IMR-90 (cell line): ENCODE results near the gene DOCK4. TPM values are rescaled to one million over a fixed set of nuclear protein-coding genes. Genes with fewer than 3 reads are reported as not detected.

Experiments
- ATAC-seq: fragments of 200-7000 bp; cut with Tn5 transposase; 2 replicates; pipeline ENCODE4 v1.9.1; 2020; ENCODE audit warnings: low read depth, mild to moderate bottlenecking, moderate library complexity
- BruUV-seq: library from RNA; stranded (reverse); fragments of 400-500 nt; replicated peaks from 2 replicates; lab custom pipeline; 2021; lab: Mats Ljungman, UMichigan
- CTCF ChIA-PET: fragments of 300-600 bp; formaldehyde crosslinking; extraction: SDS; loops from one replicate; lab custom pipeline; 2021; ENCODE audit warnings: antibody characterized with exemption; lab: Yijun Ruan, JAX
- POLR2A ChIA-PET: fragments of 300-600 bp; sonication (Branson Sonifier 250); formaldehyde crosslinking; loops from one replicate; lab custom pipeline; 2022; ENCODE audit warnings: antibody characterized with exemption; ENCODE audit not compliant: unreplicated experiment; lab: Charles Lee
- DNase-seq: peaks from one replicate; pipeline ENCODE4 v3.0.0; 2013
- H2AFZ ChIP-seq: replicated peaks from 2 replicates; pipeline ENCODE3; 2013; ENCODE audit warnings: low read length, mild to moderate bottlenecking; ENCODE audit not compliant: poor library complexity
- H2AK5ac ChIP-seq: 2 replicates; pipeline ENCODE4 v1.6.1; 2013; ENCODE audit warnings: low read depth, low read length, inconsistent platforms
- H2AK9ac ChIP-seq: replicated peaks from 2 replicates; pipeline ENCODE3; 2013; ENCODE audit warnings: mild to moderate bottlenecking, low read depth, low read length, moderate library complexity; ENCODE audit not compliant: poor library complexity
- H2BK120ac ChIP-seq: 2 replicates; pipeline ENCODE4 v1.6.1; 2013; ENCODE audit warnings: low read depth, low read length, inconsistent platforms
- H2BK15ac ChIP-seq: 3 replicates; pipeline ENCODE4 v1.6.1; 2013; ENCODE audit warnings: low read depth, low read length, inconsistent platforms
- H2BK20ac ChIP-seq: 2 replicates; pipeline ENCODE4 v1.6.1; 2013; ENCODE audit warnings: low read depth, mild to moderate bottlenecking, inconsistent platforms, low read length, moderate library complexity
- H2BK5ac ChIP-seq: 2 replicates; pipeline ENCODE4 v1.6.1; 2013; ENCODE audit warnings: mild to moderate bottlenecking, low read depth, low read length, inconsistent platforms; ENCODE audit not compliant: poor library complexity, severe bottlenecking
- H3K14ac ChIP-seq: replicated peaks from 2 replicates; pipeline ENCODE4 v1.6.1; 2013; ENCODE audit warnings: low read depth, low read length, inconsistent platforms
- H3K18ac ChIP-seq: 2 replicates; pipeline ENCODE4 v1.6.1; 2013; ENCODE audit warnings: low read depth, low read length, control low read depth
- H3K23ac ChIP-seq: 2 replicates; pipeline ENCODE4 v1.6.1; 2013; ENCODE audit warnings: low read depth, low read length, inconsistent platforms
- H3K27ac ChIP-seq: 2 replicates; pipeline ENCODE4 v1.5.1; 2013; ENCODE audit warnings: mild to moderate bottlenecking, control low read depth, low read length; ENCODE audit not compliant: insufficient read depth
- H3K27me3 ChIP-seq: 2 replicates; pipeline ENCODE4 v1.6.1; 2013; ENCODE audit warnings: low read length; ENCODE audit not compliant: control insufficient read depth, insufficient read depth
- H3K36me3 ChIP-seq: 2 replicates; pipeline ENCODE4 v1.6.1; 2013; ENCODE audit warnings: low read length, mixed read lengths; ENCODE audit not compliant: control insufficient read depth, insufficient read depth
- H3K4ac ChIP-seq: 2 replicates; pipeline ENCODE4 v1.6.1; 2013; ENCODE audit warnings: low read depth, low read length, inconsistent platforms
- H3K4me1 ChIP-seq: 2 replicates; pipeline ENCODE4 v1.6.1; 2013; ENCODE audit warnings: low read length, mixed read lengths; ENCODE audit not compliant: control insufficient read depth, insufficient read depth
- H3K4me2 ChIP-seq: 2 replicates; pipeline ENCODE4 v1.6.1; 2013; ENCODE audit warnings: low read depth, mild to moderate bottlenecking, control low read depth, low read length, moderate library complexity
- H3K4me3 ChIP-seq: 2 replicates; pipeline ENCODE4 v1.5.1; 2013; ENCODE audit warnings: low read depth, mild to moderate bottlenecking, control low read depth, low read length, moderate library complexity; ENCODE audit not compliant: insufficient read depth
- H3K56ac ChIP-seq: 2 replicates; pipeline ENCODE4 v1.6.1; 2013; ENCODE audit warnings: low read length, inconsistent platforms; ENCODE audit not compliant: insufficient read depth; ENCODE audit errors: extremely low read depth
- H3K79me1 ChIP-seq, 2 experiments: 2 replicates each; pipeline ENCODE4 v1.6.1; 2013; ENCODE audit warnings: low read length in 2 of 2, inconsistent platforms in 1 of 2, low read depth in 1 of 2
- H3K9ac ChIP-seq: 2 replicates; pipeline ENCODE4 v1.6.1; 2013; ENCODE audit warnings: low read depth, low read length, control low read depth
- H3K9me1 ChIP-seq: 2 replicates; pipeline ENCODE4 v1.6.1; 2013; ENCODE audit warnings: low read length, inconsistent platforms; ENCODE audit not compliant: insufficient read depth
- H3K9me3 ChIP-seq: 2 replicates; pipeline ENCODE4 v1.6.1; 2013; ENCODE audit warnings: low read length; ENCODE audit not compliant: control insufficient read depth, insufficient read depth
- H4K20me1 ChIP-seq: 2 replicates; pipeline ENCODE4 v1.6.1; 2013; ENCODE audit warnings: low read length, inconsistent platforms; ENCODE audit not compliant: insufficient read depth
- H4K5ac ChIP-seq: 2 replicates; pipeline ENCODE4 v1.6.1; 2013; ENCODE audit warnings: mild to moderate bottlenecking, low read depth, low read length, control low read depth
- H4K8ac ChIP-seq, 2 experiments: 2 replicates each; pipeline ENCODE4 v1.6.1; 2013; ENCODE audit warnings: low read depth in 2 of 2, low read length in 2 of 2, control low read depth in 1 of 2, inconsistent platforms in 1 of 2
- H4K91ac ChIP-seq: 2 replicates; pipeline ENCODE4 v1.6.1; 2013; ENCODE audit warnings: low read depth, low read length, inconsistent platforms; ENCODE audit not compliant: insufficient read depth
- CHD1 ChIP-seq: IDR thresholded peaks from 2 replicates; pipeline ENCODE4 v1.6.1; 2012; ENCODE audit warnings: low read depth, low read length, improper control_type of control experiment
- MAFK ChIP-seq: IDR thresholded peaks from 2 replicates; pipeline ENCODE4 v1.6.1; 2012; ENCODE audit warnings: low read depth, low read length, improper control_type of control experiment
- MAZ ChIP-seq: IDR thresholded peaks from 2 replicates; pipeline ENCODE4 v1.6.1; 2012; ENCODE audit warnings: low read depth, mild to moderate bottlenecking, low read length, improper control_type of control experiment, moderate library complexity, borderline replicate concordance
- RAD21 ChIP-seq: IDR thresholded peaks from 2 replicates; pipeline ENCODE4 v1.6.1; 2012; ENCODE audit warnings: low read length, improper control_type of control experiment
- SMC3 ChIP-seq: fragments of 150-350 bp; IDR thresholded peaks from 2 replicates; pipeline ENCODE4 v1.6.1; 2016; ENCODE audit warnings: low read depth, mild to moderate bottlenecking, antibody characterized with exemption, low read length, moderate library complexity
- WGBS, 2 experiments: methylation state at CpG; one replicate each; pipeline versions ENCODE4 v1.1.5 to v1.1.7; 2013; ENCODE audit warnings: missing lambda C conversion rate in 2 of 2; ENCODE audit not compliant: insufficient read length in 1 of 2; ENCODE audit errors: extremely low coverage in 2 of 2; 5-methylcytosine and 5-hydroxymethylcytosine counted together
- dilution Hi-C: fragments of 300-500 bp; cut with HindIII; formaldehyde crosslinking; loops from one replicate; pipeline ENCODE4 v1.14.3; 2018; ENCODE audit warnings: low sequenced_read_pairs; ENCODE audit not compliant: unreplicated experiment
- in situ Hi-C: fragments of 300-500 bp; cut with MboI; formaldehyde crosslinking; loops from 3 replicates; pipeline ENCODE4 v1.14.3; 2019; ENCODE audit warnings: low sequenced_read_pairs, inconsistent platforms, mixed read lengths
- intact Hi-C: fragments of 100-400 bp; cut with micrococcal nuclease; formaldehyde crosslinking; loops from 2 replicates; pipeline ENCODE4 v1.10.0; 2022
- polyA plus RNA-seq, 3 experiments: library from polyadenylated mRNA; depleted of rRNA; stranded (reverse); fragments of >200 nt; gene quantifications; 2 replicates each; pipeline ENCODE4 v1.2.3, GENCODE V29; 2012; ENCODE audit warnings: low replicate concordance in 1 of 3
- total RNA-seq: library from RNA; depleted of rRNA; stranded (reverse); fragments of >200 nt; gene quantifications from 2 replicates; pipeline ENCODE4 v1.2.3, GENCODE V29; 2012

Gene DOCK4
- total and polyA plus RNA-seq, 2 of the 4 experiments (the other 2 are of a cell fraction): 4.4 to 12.2 TPM

- DNase-seq (no peak), ATAC-seq (no peak)
- dilution Hi-C loops: no loop called here
- no peak overlapping the region for H2BK20ac ChIP-seq
- POLR2A ChIA-PET: no interaction called here
- CTCF ChIA-PET: no interaction called here
- peaks cover 5% of the 10 kb centered on the region for H3K4me1 ChIP-seq
- TF ChIP-seq MAFK: no peak
- TF ChIP-seq RAD21: no peak
- TF ChIP-seq MAZ: no peak
- no peak for TF ChIP-seq CHD1
- no peak for TF ChIP-seq SMC3
- H2AFZ ChIP-seq: no peak overlapping the region
- no peak overlapping the region for H4K5ac ChIP-seq
- H3K56ac ChIP-seq: no peak overlapping the region
- peaks cover 10% of the 10 kb centered on the region for H3K36me3 ChIP-seq
- no peak overlapping the region for H3K14ac ChIP-seq
- H3K4me3 ChIP-seq: no peak overlapping the region
- peaks cover 3% of the 10 kb centered on the region; the same call in 1 of the 2 replicates for H3K9me1 ChIP-seq
- no peak overlapping the region for H4K91ac ChIP-seq
- no peaks in the 10 kb centered on the region for H3K27me3 ChIP-seq
- H3K9ac ChIP-seq: no peak overlapping the region
- WGBS, 2 experiments: no CpG with 5 or more reads among the region's 5 CpGs
- H2BK15ac ChIP-seq: no peak overlapping the region
- H3K4ac ChIP-seq: no peak overlapping the region
- H3K23ac ChIP-seq: no peak overlapping the region
- H4K8ac ChIP-seq: no peak overlapping the region
- H2BK5ac ChIP-seq: no peak overlapping the region
- no peak overlapping the region for H2AK9ac ChIP-seq
- H3K9me3 ChIP-seq: no peaks in the 10 kb centered on the region
- BruUV-seq: no TSS peak
- H2BK120ac ChIP-seq: no peak overlapping the region
- H3K4me2 ChIP-seq: no peak overlapping the region
- H3K27ac ChIP-seq: no peak overlapping the region
- H2AK5ac ChIP-seq: no peak overlapping the region
- in situ Hi-C loops: no loop called here
- H4K20me1 ChIP-seq: no peaks in the 10 kb centered on the region
- no peaks in the 10 kb centered on the region for H3K79me1 ChIP-seq
- no peak overlapping the region for H3K18ac ChIP-seq
- intact Hi-C loops: no loop called here
Measured at GRCh38 chr7:111867348-111867931, 338.8 kb downstream of the DOCK4 start.
